Measurements from ENCODE around the gene TSC22D3.

DNA sequence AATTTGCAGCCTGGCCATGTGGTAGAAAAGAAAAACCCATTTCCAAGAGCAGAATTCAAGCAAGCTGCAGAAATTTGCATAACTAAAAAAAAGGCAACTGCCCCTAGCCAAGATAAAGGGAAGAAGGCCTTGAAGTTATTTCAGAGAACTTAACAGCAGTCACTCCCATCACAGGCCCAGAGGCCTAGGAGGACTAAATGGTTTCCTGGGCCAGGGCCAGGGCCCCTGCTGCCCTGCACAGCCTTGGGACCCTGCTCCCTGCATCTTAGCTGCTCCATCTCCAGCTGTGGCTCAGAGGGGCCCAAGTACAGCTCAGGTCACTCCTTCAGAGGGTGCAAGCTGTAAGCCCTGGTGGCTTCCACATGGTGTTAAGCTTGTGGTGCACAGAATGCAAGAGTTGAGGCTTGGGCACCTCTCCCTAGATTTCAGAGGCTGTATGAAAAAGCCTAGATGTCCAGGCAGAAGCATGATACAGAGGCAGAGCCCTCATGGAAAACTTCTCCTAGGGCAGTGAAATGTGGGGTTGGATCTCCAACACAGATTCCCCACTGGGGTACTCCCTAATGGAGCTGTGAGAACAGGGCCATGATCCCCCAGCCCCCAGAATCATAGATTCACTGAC is 43.4 kb upstream of the TSC22D3 start:
- TF ChIP-seq, protein P1, sequence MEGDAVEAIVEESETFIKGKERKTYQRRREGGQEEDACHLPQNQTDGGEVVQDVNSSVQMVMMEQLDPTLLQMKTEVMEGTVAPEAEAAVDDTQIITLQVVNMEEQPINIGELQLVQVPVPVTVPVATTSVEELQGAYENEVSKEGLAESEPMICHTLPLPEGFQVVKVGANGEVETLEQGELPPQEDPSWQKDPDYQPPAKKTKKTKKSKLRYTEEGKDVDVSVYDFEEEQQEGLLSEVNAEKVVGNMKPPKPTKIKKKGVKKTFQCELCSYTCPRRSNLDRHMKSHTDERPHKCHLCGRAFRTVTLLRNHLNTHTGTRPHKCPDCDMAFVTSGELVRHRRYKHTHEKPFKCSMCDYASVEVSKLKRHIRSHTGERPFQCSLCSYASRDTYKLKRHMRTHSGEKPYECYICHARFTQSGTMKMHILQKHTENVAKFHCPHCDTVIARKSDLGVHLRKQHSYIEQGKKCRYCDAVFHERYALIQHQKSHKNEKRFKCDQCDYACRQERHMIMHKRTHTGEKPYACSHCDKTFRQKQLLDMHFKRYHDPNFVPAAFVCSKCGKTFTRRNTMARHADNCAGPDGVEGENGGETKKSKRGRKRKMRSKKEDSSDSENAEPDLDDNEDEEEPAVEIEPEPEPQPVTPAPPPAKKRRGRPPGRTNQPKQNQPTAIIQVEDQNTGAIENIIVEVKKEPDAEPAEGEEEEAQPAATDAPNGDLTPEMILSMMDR (IDR thresholded peaks at IDR 0.05) = no peak
- TF ChIP-seq EP300 (IDR thresholded peaks at IDR 0.05) (no peak), POLR2A (IDR thresholded peaks at IDR 0.05) (no peak), POLR2AphosphoS5 (IDR thresholded peaks at IDR 0.05) (no peak)

Measured in stomach (tissue), 4 donors.